GM19240 (cell line): ENCODE measurements around the gene LIMK2.
"Not testable (repeated sequence)": the region's sequence is repeated elsewhere in the genome, so short reads cannot be mapped to it uniquely, and the experiment has no call there.

Experiments
- DNase-seq: peaks from one replicate; pipeline ENCODE4 v3.0.0; 2011; ENCODE audit warnings: low spot score; ENCODE audit not compliant: insufficient read length

Gene LIMK2

GRCh38 chr22:31211482-31211861 lies 626 bp upstream of the LIMK2 start:
- DNase-seq: no peak

GRCh38 chr22:31212783-31213629 lies 908 bp downstream of the LIMK2 start:
- no peak for DNase-seq

GRCh38 chr22:31215018-31215535 lies 3.0 kb downstream of the LIMK2 start:
- no peak for DNase-seq

GRCh38 chr22:31218565-31219262 lies 6.6 kb downstream of the LIMK2 start:
- no peak for DNase-seq

- no peak for DNase-seq
Measured at GRCh38 chr22:31221084-31221483, 9.0 kb downstream of the LIMK2 start.

GRCh38 chr22:31222736-31223135 lies 10.6 kb downstream of the LIMK2 start:
- DNase-seq: no peak

GRCh38 chr22:31223786-31224191 lies 11.7 kb downstream of the LIMK2 start:
- no peak for DNase-seq

GRCh38 chr22:31224691-31225090 lies 12.6 kb downstream of the LIMK2 start:
- DNase-seq: not testable (repeated sequence)

- no peak for DNase-seq
Measured at GRCh38 chr22:31227186-31227585, 15.1 kb downstream of the LIMK2 start.

GRCh38 chr22:31229402-31230079 lies 17.4 kb downstream of the LIMK2 start:
- no peak for DNase-seq

GRCh38 chr22:31230155-31230870 lies 18.2 kb downstream of the LIMK2 start:
- DNase-seq: no peak

GRCh38 chr22:31230871-31231621 lies 18.9 kb downstream of the LIMK2 start:
- no peak for DNase-seq

- no peak for DNase-seq
Measured at GRCh38 chr22:31233001-31233400, 20.9 kb downstream of the LIMK2 start.

GRCh38 chr22:31235081-31235480 lies 23.0 kb downstream of the LIMK2 start:
- DNase-seq: no peak

GRCh38 chr22:31236044-31236443 lies 23.9 kb downstream of the LIMK2 start:
- not testable (repeated sequence) for DNase-seq

GRCh38 chr22:31238057-31238456 lies 26.0 kb downstream of the LIMK2 start:
- DNase-seq: peak; percentile 38

GRCh38 chr22:31239771-31240370 lies 27.8 kb downstream of the LIMK2 start:
- no peak for DNase-seq

- no peak for DNase-seq
Measured at GRCh38 chr22:31241200-31241599, 29.1 kb downstream of the LIMK2 start.

- no peak for DNase-seq
Measured at GRCh38 chr22:31241936-31242335, 29.8 kb downstream of the LIMK2 start.
